Liver (tissue), 9 donors: Measurements from ENCODE around the gene DNAI1. TPM values are rescaled to one million over a fixed set of nuclear protein-coding genes. Genes with fewer than 3 reads are reported as not detected.

Experiments used
- DNase-seq: peaks from one replicate; pipeline ENCODE4 v3.0.0-alpha.2; 2017; ENCODE audit warnings: low spot score
- H3K27ac ChIP-seq, 2 donors: one replicate each; pipeline ENCODE4 v1.7.0; 2013; ENCODE audit warnings: inconsistent platforms in 2 of 2, low read length in 2 of 2, control low read depth in 1 of 2, low read depth in 1 of 2, mild to moderate bottlenecking in 1 of 2
- H3K27me3 ChIP-seq, 4 donors: one replicate each; pipeline versions ENCODE4 v1.6.1 to v1.7.0; 2013; ENCODE audit warnings: low read length in 3 of 4, inconsistent platforms in 1 of 4, mild to moderate bottlenecking in 1 of 4, moderate library complexity in 1 of 4; ENCODE audit not compliant: control insufficient read depth in 4 of 4, insufficient read depth in 4 of 4
- H3K36me3 ChIP-seq, 4 donors: one replicate each; pipeline versions ENCODE4 v1.6.1 to v1.7.0; 2013; ENCODE audit warnings: low read length in 3 of 4, mild to moderate bottlenecking in 3 of 4, low read depth in 1 of 4, moderate library complexity in 1 of 4; ENCODE audit not compliant: control insufficient read depth in 4 of 4, insufficient read depth in 3 of 4
- H3K4me1 ChIP-seq, 4 donors: one replicate each; pipeline versions ENCODE4 v1.6.1 to v1.7.0; 2013; ENCODE audit warnings: low read length in 3 of 4, mild to moderate bottlenecking in 3 of 4, moderate library complexity in 1 of 4; ENCODE audit not compliant: control insufficient read depth in 4 of 4, insufficient read depth in 4 of 4
- H3K4me3 ChIP-seq, 3 donors: one replicate each; pipeline versions ENCODE4 v1.6.1 to v1.7.0; 2013; ENCODE audit warnings: low read length in 3 of 3, control low read depth in 1 of 3, low read depth in 1 of 3, mild to moderate bottlenecking in 1 of 3
- H3K9ac ChIP-seq, 2 donors: one replicate each; pipeline ENCODE4 v1.7.0; 2013; ENCODE audit warnings: low read length in 2 of 2, mild to moderate bottlenecking in 2 of 2, moderate library complexity in 2 of 2, control low read depth in 1 of 2, low read depth in 1 of 2
- H3K9me3 ChIP-seq, 4 donors: one replicate each; pipeline versions ENCODE4 v1.6.1 to v1.7.0; 2013; ENCODE audit warnings: low read length in 3 of 4; ENCODE audit not compliant: control insufficient read depth in 4 of 4
- ATF3 ChIP-seq: IDR thresholded peaks from 2 replicates; pipeline ENCODE4 v1.6.1; 2016; ENCODE audit warnings: antibody characterized with exemption
- CTCF ChIP-seq: fragments of 150-350 bp; IDR thresholded peaks from 2 replicates; pipeline ENCODE4 v1.5.1; 2017; ENCODE audit warnings: improper control_type of control experiment, low read depth, low read length; ENCODE audit not compliant: missing input control
- EGR1 ChIP-seq, 2 donors: IDR thresholded peaks; 2 replicates each; pipeline ENCODE4 v1.6.1; 2016 to 2018; ENCODE audit warnings: antibody characterized with exemption in 2 of 2, low read depth in 2 of 2
- FOXA1 ChIP-seq: IDR thresholded peaks from 2 replicates; pipeline ENCODE4 v1.6.1; 2016; ENCODE audit warnings: antibody characterized with exemption
- GABPA ChIP-seq, 2 donors: IDR thresholded peaks in 1 of 2; conservative IDR thresholded peaks in 1 of 2; 2 replicates each; pipeline ENCODE4 v1.6.1; 2016; ENCODE audit warnings: antibody characterized with exemption in 2 of 2, mild to moderate bottlenecking in 1 of 2, moderate library complexity in 1 of 2
- HNF4G ChIP-seq: IDR thresholded peaks from 2 replicates; pipeline ENCODE4 v1.6.1; 2016; ENCODE audit warnings: antibody characterized with exemption
- JUND ChIP-seq, 2 donors: IDR thresholded peaks; 2 replicates each; pipeline ENCODE4 v1.6.1; 2016; ENCODE audit warnings: antibody characterized with exemption in 2 of 2
- NR2F2 ChIP-seq: IDR thresholded peaks from 2 replicates; pipeline ENCODE4 v1.6.1; 2016; ENCODE audit warnings: antibody characterized with exemption
- RAD21 ChIP-seq, 2 donors: IDR thresholded peaks; 2 replicates each; pipeline ENCODE4 v1.6.1; 2016; ENCODE audit warnings: antibody characterized with exemption in 2 of 2, mild to moderate bottlenecking in 2 of 2
- RXRA ChIP-seq, 2 donors: IDR thresholded peaks; 2 replicates each; pipeline ENCODE4 v1.6.1; 2017 to 2018; ENCODE audit warnings: antibody characterized with exemption in 2 of 2, mild to moderate bottlenecking in 1 of 2
- SP1 ChIP-seq: IDR thresholded peaks from 2 replicates; pipeline ENCODE4 v1.6.1; 2018; ENCODE audit warnings: antibody characterized with exemption, mild to moderate bottlenecking
- TAF1 ChIP-seq: conservative IDR thresholded peaks from 2 replicates; pipeline ENCODE4 v1.6.1; 2016; ENCODE audit warnings: antibody characterized with exemption, mild to moderate bottlenecking
- YY1 ChIP-seq: IDR thresholded peaks from 2 replicates; pipeline ENCODE4 v1.6.1; 2016; ENCODE audit warnings: antibody characterized with exemption, mild to moderate bottlenecking
- WGBS: extraction: QIAGEN DNeasy Blood & Tissue Kit; methylation state at CpG from one replicate; pipeline ENCODE4 v1.1.7; 2013; 5-methylcytosine and 5-hydroxymethylcytosine counted together
- polyA plus RNA-seq, 2 donors: library from polyadenylated mRNA; stranded (reverse) in 1 of 2; unstranded in 1 of 2; fragments of 200-250 nt in 1 of 2; fragments of >200 nt in 1 of 2; fragmentation: Nextera tagmentation in 1 of 2; extraction: Ambion mirVana in 1 of 2; gene quantifications; one replicate each; pipeline versions ENCODE4 v1.2.1 to v1.2.3, GENCODE V29; 2013 to 2015
- total RNA-seq, 2 donors: library from RNA; depleted of rRNA; stranded (reverse); fragments of >200 nt; gene quantifications; one replicate each; pipeline ENCODE4 v1.2.3, GENCODE V29; 2014
- TF ChIP-seq, protein P1 (sequence below): IDR thresholded peaks from 2 replicates; pipeline ENCODE4 v1.6.1; 2016; ENCODE audit warnings: antibody characterized with exemption, mild to moderate bottlenecking
- TF ChIP-seq, protein P2 (sequence below): IDR thresholded peaks from 2 replicates; pipeline ENCODE4 v1.6.1; 2016; ENCODE audit warnings: antibody characterized with exemption
- TF ChIP-seq, protein P3 (sequence below): IDR thresholded peaks from 2 replicates; pipeline ENCODE4 v1.6.1; 2016; ENCODE audit warnings: antibody characterized with exemption
- donor health status: healthy.
- donor health status: healthy.
- donor health status: healthy.
- donor health status: healthy.
- donor health status: healthy.

The DNAI1 gene
- total and polyA plus RNA-seq, 4 donors = not detected

GRCh38 chr9:34551751-34552605 is 93.4 kb downstream of the DNAI1 start:
- peaks cover 7 to 18% (median 13%) of the 10 kb centered on the region in 4 donors for H3K4me1 ChIP-seq
- no peaks in the 10 kb centered on the region for H3K27me3 ChIP-seq
- H3K9me3 ChIP-seq = no peaks in the 10 kb centered on the region
- no peak for DNase-seq
- no peak overlapping the region for H3K4me3 ChIP-seq
- H3K36me3 ChIP-seq = no peaks in the 10 kb centered on the region
- 90% methylated on average over 20 of the region's 20 CpGs for WGBS
- TF ChIP-seq FOXA1 (no peak), TAF1 (no peak), SP1 (no peak), GABPA (IDR thresholded peaks at IDR 0.05 in 1 of 2, conservative IDR thresholded peaks at IDR 0.05 in 1 of 2) (no peak), HNF4G (no peak), EGR1 (IDR thresholded peaks at IDR 0.05; ENCODE audit: low read depth in 2 of 2) (no peak), RAD21 (IDR thresholded peaks at IDR 0.05) (no peak)
- TF ChIP-seq, protein P1, sequence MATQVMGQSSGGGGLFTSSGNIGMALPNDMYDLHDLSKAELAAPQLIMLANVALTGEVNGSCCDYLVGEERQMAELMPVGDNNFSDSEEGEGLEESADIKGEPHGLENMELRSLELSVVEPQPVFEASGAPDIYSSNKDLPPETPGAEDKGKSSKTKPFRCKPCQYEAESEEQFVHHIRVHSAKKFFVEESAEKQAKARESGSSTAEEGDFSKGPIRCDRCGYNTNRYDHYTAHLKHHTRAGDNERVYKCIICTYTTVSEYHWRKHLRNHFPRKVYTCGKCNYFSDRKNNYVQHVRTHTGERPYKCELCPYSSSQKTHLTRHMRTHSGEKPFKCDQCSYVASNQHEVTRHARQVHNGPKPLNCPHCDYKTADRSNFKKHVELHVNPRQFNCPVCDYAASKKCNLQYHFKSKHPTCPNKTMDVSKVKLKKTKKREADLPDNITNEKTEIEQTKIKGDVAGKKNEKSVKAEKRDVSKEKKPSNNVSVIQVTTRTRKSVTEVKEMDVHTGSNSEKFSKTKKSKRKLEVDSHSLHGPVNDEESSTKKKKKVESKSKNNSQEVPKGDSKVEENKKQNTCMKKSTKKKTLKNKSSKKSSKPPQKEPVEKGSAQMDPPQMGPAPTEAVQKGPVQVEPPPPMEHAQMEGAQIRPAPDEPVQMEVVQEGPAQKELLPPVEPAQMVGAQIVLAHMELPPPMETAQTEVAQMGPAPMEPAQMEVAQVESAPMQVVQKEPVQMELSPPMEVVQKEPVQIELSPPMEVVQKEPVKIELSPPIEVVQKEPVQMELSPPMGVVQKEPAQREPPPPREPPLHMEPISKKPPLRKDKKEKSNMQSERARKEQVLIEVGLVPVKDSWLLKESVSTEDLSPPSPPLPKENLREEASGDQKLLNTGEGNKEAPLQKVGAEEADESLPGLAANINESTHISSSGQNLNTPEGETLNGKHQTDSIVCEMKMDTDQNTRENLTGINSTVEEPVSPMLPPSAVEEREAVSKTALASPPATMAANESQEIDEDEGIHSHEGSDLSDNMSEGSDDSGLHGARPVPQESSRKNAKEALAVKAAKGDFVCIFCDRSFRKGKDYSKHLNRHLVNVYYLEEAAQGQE = no peak
- H3K9ac ChIP-seq = no peak overlapping the region
- no peak overlapping the region for H3K27ac ChIP-seq

DNA sequence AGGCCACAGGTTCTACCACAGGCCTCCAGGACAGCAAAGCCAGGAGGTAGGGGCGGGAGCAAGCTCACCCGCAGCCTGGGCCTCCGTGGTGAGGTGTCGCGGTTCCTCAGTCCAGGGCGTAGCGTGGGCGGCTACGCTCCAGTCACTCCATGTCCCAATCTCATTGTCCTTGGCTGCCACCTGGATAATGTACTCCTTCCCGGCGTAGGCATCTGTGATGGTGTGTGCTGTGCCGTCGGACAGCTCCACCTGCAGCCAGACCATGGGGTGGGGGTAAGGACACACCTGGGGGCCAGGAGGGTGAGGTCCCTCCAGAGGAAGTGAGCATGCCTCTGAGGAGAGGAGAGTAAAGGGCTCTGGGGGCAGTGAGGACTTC is 94.0 kb downstream of the DNAI1 start:
- no peak for DNase-seq
- Histone ChIP-seq H3K9me3 (no peaks in the 10 kb centered on the region), H3K36me3 (no peaks in the 10 kb centered on the region), H3K4me3 (no peak overlapping the region), H3K4me1 (peaks cover 7 to 17% (median 13%) of the 10 kb centered on the region in 4 donors), H3K27ac (no peak overlapping the region), H3K9ac (no peak overlapping the region), H3K27me3 (no peaks in the 10 kb centered on the region)
- TF ChIP-seq EGR1 (IDR thresholded peaks at IDR 0.05; ENCODE audit: low read depth in 2 of 2) = no peak
- TF ChIP-seq, protein P1 = no peak
- TF ChIP-seq YY1 = no peak
- no peak for TF ChIP-seq CTCF
- TF ChIP-seq, protein P2, sequence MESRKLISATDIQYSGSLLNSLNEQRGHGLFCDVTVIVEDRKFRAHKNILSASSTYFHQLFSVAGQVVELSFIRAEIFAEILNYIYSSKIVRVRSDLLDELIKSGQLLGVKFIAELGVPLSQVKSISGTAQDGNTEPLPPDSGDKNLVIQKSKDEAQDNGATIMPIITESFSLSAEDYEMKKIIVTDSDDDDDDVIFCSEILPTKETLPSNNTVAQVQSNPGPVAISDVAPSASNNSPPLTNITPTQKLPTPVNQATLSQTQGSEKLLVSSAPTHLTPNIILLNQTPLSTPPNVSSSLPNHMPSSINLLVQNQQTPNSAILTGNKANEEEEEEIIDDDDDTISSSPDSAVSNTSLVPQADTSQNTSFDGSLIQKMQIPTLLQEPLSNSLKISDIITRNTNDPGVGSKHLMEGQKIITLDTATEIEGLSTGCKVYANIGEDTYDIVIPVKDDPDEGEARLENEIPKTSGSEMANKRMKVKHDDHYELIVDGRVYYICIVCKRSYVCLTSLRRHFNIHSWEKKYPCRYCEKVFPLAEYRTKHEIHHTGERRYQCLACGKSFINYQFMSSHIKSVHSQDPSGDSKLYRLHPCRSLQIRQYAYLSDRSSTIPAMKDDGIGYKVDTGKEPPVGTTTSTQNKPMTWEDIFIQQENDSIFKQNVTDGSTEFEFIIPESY = no peak
- TF ChIP-seq, protein P3, sequence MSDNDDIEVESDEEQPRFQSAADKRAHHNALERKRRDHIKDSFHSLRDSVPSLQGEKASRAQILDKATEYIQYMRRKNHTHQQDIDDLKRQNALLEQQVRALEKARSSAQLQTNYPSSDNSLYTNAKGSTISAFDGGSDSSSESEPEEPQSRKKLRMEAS = no peak
- TF ChIP-seq RAD21 (IDR thresholded peaks at IDR 0.05) = no peak
- no peak for TF ChIP-seq ATF3
- TF ChIP-seq RXRA (IDR thresholded peaks at IDR 0.05) = no peak
- no peak for TF ChIP-seq JUND (IDR thresholded peaks at IDR 0.05)
- no peak for TF ChIP-seq NR2F2
- no peak for TF ChIP-seq FOXA1
- WGBS = 93% methylated on average over 13 of the region's 13 CpGs
